ENCODE results near the gene FMNL2.
"Not testable (repeated sequence)": the region's sequence is repeated elsewhere in the genome, so short reads cannot be mapped to it uniquely, and the experiment has no call there.

The FMNL2 gene

DNA sequence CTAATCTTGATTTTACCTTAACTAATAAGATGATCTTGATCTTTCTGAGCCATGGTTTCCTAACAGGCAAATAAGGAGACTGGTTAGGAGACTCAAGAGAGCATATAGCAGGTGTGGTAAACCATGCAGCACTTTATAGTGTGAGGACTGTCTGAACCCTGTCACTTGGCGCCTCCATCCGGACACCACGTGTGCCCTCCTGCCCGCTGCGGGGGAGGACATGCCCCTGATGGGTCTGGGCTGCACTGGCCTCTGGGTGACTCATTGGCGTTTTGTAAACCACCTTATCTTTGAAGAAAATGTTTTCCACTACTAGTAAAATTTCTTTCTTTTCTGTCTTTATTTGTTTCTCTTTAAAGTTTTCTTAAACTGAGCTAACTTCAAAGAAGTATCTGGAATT is 131.1 kb downstream of the FMNL2 start:
- FAIRE-seq (no peak), DNase-seq (ENCODE audit: insufficient read length, low spot score) (no peak)
- TF ChIP-seq SPI1 (IDR thresholded peaks at IDR 0.05; ENCODE audit: low read depth, low read length) = no peak
- TF ChIP-seq POLR2A (IDR thresholded peaks at IDR 0.05; ENCODE audit: low read depth, low read length) = no peak

DNA sequence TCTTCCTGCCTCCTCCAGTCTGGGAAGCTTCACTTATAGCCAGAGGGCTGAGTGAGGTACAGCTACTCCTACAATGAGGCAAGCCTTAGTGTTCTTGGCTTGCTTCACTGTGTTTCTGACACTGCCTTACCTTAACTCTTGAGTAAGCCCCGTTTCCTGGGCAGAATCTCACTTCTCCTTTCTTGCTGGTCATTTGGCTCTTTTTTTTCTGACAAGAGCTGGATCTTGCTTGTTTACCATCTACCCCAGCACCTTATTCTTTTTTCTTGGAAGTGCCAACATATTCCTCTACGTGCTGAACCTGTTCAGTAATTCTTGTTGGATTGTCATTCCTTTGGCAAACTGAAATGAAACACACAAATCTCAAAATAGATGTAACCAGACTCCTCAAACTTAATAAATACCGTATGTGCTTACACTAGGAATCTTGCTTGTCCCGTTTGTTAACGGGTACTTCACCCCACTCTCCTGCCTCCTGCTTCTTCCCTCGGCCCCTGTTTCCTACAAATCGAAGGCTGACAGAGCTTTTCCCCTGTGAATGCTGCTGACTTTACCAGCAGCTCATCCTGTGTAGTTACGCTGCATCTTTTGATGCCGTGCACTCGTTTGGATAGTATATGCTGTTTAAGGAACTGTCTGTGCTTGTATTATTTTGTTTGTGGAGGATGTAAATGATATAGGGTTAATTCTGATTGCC is 132.2 kb downstream of the FMNL2 start:
- DNase-seq (ENCODE audit: insufficient read length, low spot score) = peak; percentile 30
- TF ChIP-seq POLR2A (IDR thresholded peaks at IDR 0.05; ENCODE audit: low read depth, low read length) (no peak), SPI1 (IDR thresholded peaks at IDR 0.05; ENCODE audit: low read depth, low read length) (peak; percentile 99)
- FAIRE-seq = peak; percentile 79

DNA sequence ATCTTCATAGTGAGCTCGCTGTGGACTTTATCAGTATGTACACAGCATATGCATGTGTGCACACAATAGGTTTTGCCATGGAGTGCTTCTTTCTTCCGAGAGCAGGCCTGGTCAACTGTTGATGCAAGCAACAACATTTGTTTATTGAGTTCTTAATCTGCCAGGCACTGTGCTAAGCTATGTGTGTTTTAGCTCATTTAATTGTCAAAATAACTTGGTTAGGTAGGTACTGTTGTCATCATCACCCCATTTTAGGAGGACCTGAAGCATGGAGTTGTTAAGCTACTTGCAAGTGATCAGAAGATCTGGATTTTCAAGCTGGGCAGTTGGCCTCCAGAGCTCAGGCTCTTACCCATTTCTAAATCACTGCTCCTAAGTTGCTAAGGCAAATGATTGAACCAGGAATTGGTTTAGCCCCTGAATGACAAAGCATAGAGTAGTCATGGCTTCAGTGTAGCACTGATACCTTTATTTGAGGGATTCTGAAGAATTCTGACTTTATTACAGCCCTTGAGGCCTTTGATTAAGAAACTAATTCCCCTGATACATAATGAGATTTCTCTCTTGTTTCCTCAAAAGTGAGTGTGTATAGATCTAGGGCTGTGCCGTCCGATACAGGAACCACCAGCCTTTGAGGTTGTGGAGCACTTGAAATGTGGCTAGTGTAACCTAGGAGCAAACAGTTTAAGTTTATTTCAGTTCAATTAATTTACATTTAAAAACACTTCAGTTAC is 132.9 kb downstream of the FMNL2 start:
- no peak for DNase-seq (ENCODE audit: insufficient read length, low spot score)
- TF ChIP-seq POU2F2 (IDR thresholded peaks at IDR 0.05; ENCODE audit: low read depth, low read length) (no peak), SPI1 (IDR thresholded peaks at IDR 0.05; ENCODE audit: low read depth, low read length) (no peak), PAX5 (IDR thresholded peaks at IDR 0.05; ENCODE audit: insufficient read depth, low read length, severe bottlenecking) (no peak), POLR2AphosphoS5 (IDR thresholded peaks at IDR 0.05; ENCODE audit: low read depth, low read length) (no peak)
- FAIRE-seq = no peak

DNA sequence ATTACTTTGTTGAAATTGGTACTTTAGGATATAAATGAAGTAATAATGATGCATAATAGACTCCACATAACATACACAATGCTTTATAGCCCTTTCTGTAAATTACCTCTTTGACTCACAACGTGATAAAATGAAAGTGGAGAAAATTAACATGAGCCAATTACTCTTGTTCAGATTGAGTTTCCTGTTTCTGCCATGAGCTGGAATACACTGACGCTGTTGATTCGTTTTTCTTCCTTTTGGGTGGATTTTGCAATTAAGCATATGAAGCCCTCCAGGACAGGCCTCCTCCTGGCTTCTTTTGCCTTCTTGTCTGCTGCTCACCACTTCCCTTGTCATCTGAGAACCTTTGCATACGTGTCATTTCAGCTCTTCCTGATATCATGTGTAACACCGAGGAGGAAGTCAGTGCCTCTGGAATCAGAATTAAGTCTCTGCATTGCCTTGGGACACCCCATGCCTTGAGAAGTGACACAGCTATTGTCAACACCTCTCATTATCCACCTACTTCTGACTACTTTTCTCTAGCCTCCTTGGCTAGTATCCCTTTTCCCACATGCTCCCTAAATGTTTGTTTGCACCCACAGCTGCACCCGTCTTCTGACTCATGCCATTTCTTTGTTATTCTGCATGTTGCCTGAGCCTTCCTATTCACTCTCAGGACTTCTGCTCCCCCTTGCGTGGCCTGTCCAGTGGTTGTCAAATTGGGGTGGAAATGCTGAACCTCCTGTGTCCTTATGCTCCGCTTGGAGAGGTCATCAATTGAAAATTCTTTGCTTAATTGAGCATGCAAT is 134.1 kb downstream of the FMNL2 start:
- peak; percentile 66 for FAIRE-seq
- DNase-seq (ENCODE audit: insufficient read length, low spot score) = no peak
- TF ChIP-seq SPI1 (IDR thresholded peaks at IDR 0.05; ENCODE audit: low read depth, low read length) (peak; percentile 42), PAX5 (IDR thresholded peaks at IDR 0.05; ENCODE audit: insufficient read depth, low read length, severe bottlenecking) (no peak)

DNA sequence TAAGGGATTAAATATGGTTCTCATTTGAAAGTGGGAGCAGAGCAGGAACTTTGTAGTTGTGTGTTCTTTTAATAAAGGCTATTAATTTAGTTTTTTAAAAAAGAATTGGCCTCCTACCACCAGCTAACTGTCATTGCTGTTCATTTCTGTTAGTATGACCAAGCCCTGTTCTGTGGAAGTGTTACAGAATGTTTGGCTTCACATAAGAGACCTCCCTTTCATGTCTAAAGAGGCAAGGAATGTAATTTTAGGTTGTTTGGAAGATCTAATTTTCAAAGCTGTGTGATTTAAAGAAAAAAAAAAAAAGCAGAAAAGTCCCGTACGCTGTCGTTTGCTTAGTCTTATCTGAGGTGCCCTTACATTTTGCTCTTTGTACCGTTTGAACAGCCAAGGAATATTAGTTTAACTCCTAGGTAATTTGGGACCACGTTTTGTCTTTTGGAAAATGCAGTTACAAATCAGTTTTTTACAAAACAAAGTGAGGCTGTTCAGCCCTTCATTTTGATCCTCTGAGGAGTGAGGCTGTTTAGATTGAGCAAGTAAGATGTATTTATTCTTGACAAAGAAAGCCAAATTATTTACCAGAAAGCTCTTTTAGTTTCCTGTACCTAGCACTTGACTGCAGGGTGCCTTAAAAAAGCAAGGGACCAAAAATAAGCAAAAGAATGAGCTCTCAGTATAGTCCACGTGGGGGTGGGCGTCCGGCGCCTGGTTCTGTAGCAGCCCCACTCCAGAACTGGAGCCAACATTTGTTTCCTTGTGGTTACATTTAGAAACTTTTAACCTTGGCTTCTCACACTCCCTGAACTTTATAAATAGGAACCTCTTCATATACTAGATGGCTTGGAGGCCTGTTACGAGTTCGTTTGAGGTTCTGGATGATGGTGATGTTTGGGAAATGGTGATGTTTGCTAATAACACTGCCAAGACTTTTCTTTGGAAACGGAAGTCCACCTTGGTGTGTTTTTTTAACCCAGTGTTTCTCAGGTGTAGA is 136.2 kb downstream of the FMNL2 start:
- TF ChIP-seq POLR2A (IDR thresholded peaks at IDR 0.05; ENCODE audit: low read depth, low read length) = no peak
- TF ChIP-seq PAX5 (IDR thresholded peaks at IDR 0.05; ENCODE audit: insufficient read depth, low read length, severe bottlenecking) = no peak
- TF ChIP-seq SPI1 (IDR thresholded peaks at IDR 0.05; ENCODE audit: low read depth, low read length) = no peak
- TF ChIP-seq POU2F2 (IDR thresholded peaks at IDR 0.05; ENCODE audit: low read depth, low read length) = no peak
- DNase-seq (ENCODE audit: insufficient read length, low spot score) = no peak
- no peak for FAIRE-seq

DNA sequence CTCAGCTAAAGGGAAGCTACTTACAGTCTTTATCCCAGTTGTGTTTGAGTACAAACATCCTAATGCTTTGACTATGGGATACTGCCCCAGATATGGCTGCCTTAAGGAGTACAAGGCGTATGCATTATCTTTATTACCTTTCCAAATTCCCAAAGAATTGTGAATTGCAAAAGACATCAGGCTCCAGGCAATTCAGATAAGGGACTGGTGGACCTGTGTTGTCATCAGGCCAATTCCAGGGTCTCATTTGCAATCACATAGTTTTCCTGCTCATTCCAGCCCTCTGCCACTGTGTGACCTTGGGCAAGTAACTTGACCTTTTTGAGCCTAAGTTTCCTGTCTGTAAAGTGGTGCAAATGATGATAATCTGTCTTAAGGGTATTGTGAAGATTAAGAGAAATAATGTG is 137.5 kb downstream of the FMNL2 start:
- DNase-seq (ENCODE audit: insufficient read length, low spot score) (no peak), FAIRE-seq (no peak)
- TF ChIP-seq POLR2AphosphoS5 (IDR thresholded peaks at IDR 0.05; ENCODE audit: low read depth, low read length) (no peak), TAF1 (IDR thresholded peaks at IDR 0.05; ENCODE audit: low read depth, low read length) (no peak), PAX5 (IDR thresholded peaks at IDR 0.05; ENCODE audit: insufficient read depth, low read length, severe bottlenecking) (no peak), POLR2A (IDR thresholded peaks at IDR 0.05; ENCODE audit: low read depth, low read length) (no peak), SPI1 (IDR thresholded peaks at IDR 0.05; ENCODE audit: low read depth, low read length) (no peak), POU2F2 (IDR thresholded peaks at IDR 0.05; ENCODE audit: low read depth, low read length) (no peak)

DNA sequence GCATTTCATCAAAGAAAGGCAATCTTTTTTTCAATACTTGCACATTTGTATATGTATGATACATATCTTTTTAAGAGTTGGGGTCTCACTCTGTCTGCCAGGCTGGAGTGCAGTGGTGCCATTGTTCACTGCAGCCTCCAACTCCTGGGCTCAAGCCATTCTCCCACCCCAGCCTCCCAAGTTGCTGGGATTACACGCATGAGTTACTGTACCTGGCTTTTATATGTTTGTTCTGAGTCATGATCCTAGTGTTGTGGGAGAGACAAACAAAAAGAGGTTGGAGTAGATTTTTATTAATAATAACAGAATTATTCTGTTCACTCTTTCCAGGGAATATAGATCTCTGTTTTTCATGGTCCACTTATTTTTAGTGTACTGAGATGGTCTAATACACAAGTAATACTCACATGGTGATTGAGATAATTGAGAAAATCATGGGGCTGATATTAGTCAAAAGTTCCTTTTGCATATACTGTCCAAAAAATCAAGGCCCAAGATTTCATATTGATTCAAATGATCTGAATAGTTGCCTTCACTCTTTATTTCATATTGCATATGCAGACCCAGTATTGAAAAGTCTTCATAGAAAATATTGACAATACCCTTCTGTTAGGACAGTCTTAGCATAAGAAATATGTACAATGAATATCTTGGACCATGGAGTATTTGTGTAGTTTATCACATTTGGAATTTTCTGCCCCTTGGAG is 138.3 kb downstream of the FMNL2 start:
- TF ChIP-seq TAF1 (IDR thresholded peaks at IDR 0.05; ENCODE audit: low read depth, low read length) = no peak
- no peak for TF ChIP-seq POLR2AphosphoS5 (IDR thresholded peaks at IDR 0.05; ENCODE audit: low read depth, low read length)
- TF ChIP-seq POLR2A (IDR thresholded peaks at IDR 0.05; ENCODE audit: low read depth, low read length) = no peak
- TF ChIP-seq SPI1 (IDR thresholded peaks at IDR 0.05; ENCODE audit: low read depth, low read length) = no peak
- no peak for TF ChIP-seq PAX5 (IDR thresholded peaks at IDR 0.05; ENCODE audit: insufficient read depth, low read length, severe bottlenecking)
- no peak for TF ChIP-seq POU2F2 (IDR thresholded peaks at IDR 0.05; ENCODE audit: low read depth, low read length)
- FAIRE-seq (no peak), DNase-seq (ENCODE audit: insufficient read length, low spot score) (no peak)

DNA sequence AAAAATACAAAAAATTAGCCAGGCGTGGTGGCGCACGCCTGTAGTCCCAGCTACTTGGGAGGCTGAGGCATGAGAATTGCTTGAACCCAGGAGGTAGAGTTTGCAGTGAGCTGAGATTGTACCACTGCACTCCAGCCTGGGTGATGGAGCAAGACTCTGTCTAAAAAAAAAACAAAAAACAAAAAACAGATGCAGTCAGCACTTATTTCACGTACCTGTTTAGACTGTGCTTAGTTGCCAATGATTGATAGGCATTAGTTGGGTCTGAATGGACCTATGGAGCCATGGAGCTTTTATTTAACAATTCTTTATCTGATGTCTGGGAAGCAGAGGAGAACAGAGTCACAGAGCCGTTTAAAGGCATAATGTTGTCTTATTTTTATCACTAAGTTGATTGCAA is 139.5 kb downstream of the FMNL2 start:
- FAIRE-seq; DNase-seq (ENCODE audit: insufficient read length, low spot score): not testable (repeated sequence)

DNA sequence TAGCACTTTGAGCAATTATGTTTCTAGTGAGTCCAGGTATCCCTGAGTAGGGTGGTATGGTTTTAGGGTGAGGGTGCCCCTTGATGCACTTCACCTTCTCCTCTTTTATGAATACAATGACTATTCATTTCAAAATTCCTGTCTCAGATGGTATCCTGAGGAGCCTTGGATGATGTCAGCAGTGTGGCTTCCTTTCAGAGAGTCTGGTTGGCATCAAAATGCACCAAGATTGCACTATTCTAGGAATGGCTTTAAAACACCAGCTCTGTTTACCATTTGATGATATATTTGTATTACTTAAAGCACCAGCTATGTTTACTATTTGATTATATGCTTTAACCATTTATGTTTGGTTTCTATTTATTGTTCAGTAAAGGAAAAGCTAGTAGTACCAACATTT is 141.0 kb downstream of the FMNL2 start:
- FAIRE-seq (no peak), DNase-seq (ENCODE audit: insufficient read length, low spot score) (no peak)
- no peak for TF ChIP-seq PAX5 (IDR thresholded peaks at IDR 0.05; ENCODE audit: insufficient read depth, low read length, severe bottlenecking)
- no peak for TF ChIP-seq POLR2AphosphoS5 (IDR thresholded peaks at IDR 0.05; ENCODE audit: low read depth, low read length)
- TF ChIP-seq POLR2A (IDR thresholded peaks at IDR 0.05; ENCODE audit: low read depth, low read length) = no peak
- no peak for TF ChIP-seq SPI1 (IDR thresholded peaks at IDR 0.05; ENCODE audit: low read depth, low read length)
- no peak for TF ChIP-seq POU2F2 (IDR thresholded peaks at IDR 0.05; ENCODE audit: low read depth, low read length)
- TF ChIP-seq TAF1 (IDR thresholded peaks at IDR 0.05; ENCODE audit: low read depth, low read length) = no peak
